Endothelial cell of umbilical vein (primary cell): ENCODE results near the gene IDI1.
"Not testable (repeated sequence)": the region's sequence is repeated elsewhere in the genome, so short reads cannot be mapped to it uniquely, and the experiment has no call there.

Experiments used
- CTCF ChIP-seq, 2 donors: IDR thresholded peaks; 1 replicate in 1 of 2; 2 replicates in 1 of 2; pipeline ENCODE4 v1.5.1; 2011; ENCODE audit warnings: low read length in 2 of 2, mild to moderate bottlenecking in 2 of 2, moderate library complexity in 2 of 2, control low read depth in 1 of 2, inconsistent platforms in 1 of 2, low read depth in 1 of 2; ENCODE audit not compliant: insufficient read depth in 1 of 2; ENCODE audit errors: extremely low read depth in 1 of 2
- EZH2 ChIP-seq: IDR thresholded peaks from 2 replicates; pipeline ENCODE4 v1.6.1; 2012; ENCODE audit warnings: borderline replicate concordance, low read depth, mild to moderate bottlenecking, moderate library complexity, low read length, inconsistent platforms; ENCODE audit not compliant: severe bottlenecking
- JUN ChIP-seq: IDR thresholded peaks from 2 replicates; pipeline ENCODE4 v1.6.1; 2011; ENCODE audit warnings: borderline replicate concordance, low read depth; ENCODE audit not compliant: insufficient read length, insufficient read depth
- MAX ChIP-seq: IDR thresholded peaks from 2 replicates; pipeline ENCODE4 v1.6.1; 2011; ENCODE audit not compliant: insufficient read depth, insufficient read length
- MYC ChIP-seq: IDR thresholded peaks from one replicate; pipeline ENCODE4 v1.6.1; 2011; ENCODE audit warnings: mild to moderate bottlenecking, low read depth, low read length
- POLR2A ChIP-seq: IDR thresholded peaks from 2 replicates; pipeline ENCODE4 v1.6.1; 2012; ENCODE audit warnings: low read depth, mild to moderate bottlenecking, control low read depth, low read length
- POLR2AphosphoS5 ChIP-seq: IDR thresholded peaks from 2 replicates; pipeline ENCODE4 v1.6.1; 2012; ENCODE audit warnings: low read depth, mild to moderate bottlenecking, control low read depth, low read length, moderate library complexity; ENCODE audit not compliant: insufficient read depth

- TF ChIP-seq CTCF (IDR thresholded peaks at IDR 0.05; ENCODE audit: extremely low read depth in 1 of 2, insufficient read depth in 1 of 2, low read depth in 1 of 2, low read length in 2 of 2); POLR2A; MAX; MYC; POLR2AphosphoS5; EZH2; JUN: not testable (repeated sequence)
These were observed 10.2 kb downstream of the IDI1 start for GRCh38 chr10:1038769-1039168.
